GM23248 (cell line): ENCODE results near the gene NTN5.

Source experiments
- EZH2 ChIP-seq: fragments of 200-600 bp; sonication (generic); IDR thresholded peaks from 2 replicates; pipeline ENCODE4 v1.6.1; 2018; ENCODE audit warnings: antibody characterized with exemption, mild to moderate bottlenecking; ENCODE audit not compliant: insufficient read depth, poor library complexity, severe bottlenecking
- EZH2phosphoT487 ChIP-seq: fragments of 200-600 bp; sonication (generic); IDR thresholded peaks from 2 replicates; pipeline ENCODE4 v1.6.1; 2018; ENCODE audit warnings: antibody characterized with exemption, moderate library complexity, mild to moderate bottlenecking, low read depth; ENCODE audit not compliant: insufficient read depth

GRCh38 chr19:48627865-48628314 is 44.9 kb downstream of the NTN5 start:
- TF ChIP-seq EZH2 (no peak), EZH2phosphoT487 (no peak)
